ENCODE data around the gene HORMAD2.

Gene HORMAD2

DNA sequence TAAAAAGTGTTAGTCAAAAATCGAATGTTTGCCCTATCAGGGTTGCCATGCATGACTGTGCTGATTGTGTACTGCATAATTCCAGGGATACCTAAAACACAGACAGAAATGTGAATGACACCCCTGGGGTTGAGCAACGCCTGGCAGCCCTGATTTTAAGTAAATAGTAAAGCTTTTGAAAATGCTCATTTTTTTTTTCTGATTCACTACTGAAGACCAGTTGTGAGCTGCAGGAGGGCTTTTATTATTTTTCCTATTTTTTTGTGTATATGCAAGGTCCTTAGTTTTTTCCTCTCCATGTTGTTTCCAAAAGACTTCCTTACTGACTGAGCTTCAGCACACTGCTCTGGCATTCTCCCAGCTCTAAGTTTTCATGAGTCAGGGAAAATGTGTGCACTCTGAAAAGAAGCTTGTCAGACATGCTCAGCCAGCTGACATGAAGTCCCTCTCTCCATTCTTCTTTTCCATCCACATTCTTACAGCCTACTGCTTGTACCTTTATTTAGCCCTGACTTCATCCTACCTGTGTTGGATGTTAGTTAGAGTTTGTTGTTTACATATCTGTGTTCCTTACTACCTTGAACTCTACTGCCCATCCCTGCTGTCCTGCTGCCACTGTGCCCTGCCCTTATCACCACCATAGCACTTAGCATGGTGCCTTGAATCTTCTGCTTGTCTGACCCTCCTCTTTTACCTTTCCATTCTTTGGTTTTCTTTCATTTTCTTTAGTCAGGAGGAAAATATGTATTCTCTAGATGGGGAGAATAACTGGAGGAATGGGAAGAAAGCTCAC, 79.5 kb downstream of the HORMAD2 start:
- in situ Hi-C loops (cut with MboI; ENCODE audit: low sequenced_read_pairs), result no loop called here

DNA sequence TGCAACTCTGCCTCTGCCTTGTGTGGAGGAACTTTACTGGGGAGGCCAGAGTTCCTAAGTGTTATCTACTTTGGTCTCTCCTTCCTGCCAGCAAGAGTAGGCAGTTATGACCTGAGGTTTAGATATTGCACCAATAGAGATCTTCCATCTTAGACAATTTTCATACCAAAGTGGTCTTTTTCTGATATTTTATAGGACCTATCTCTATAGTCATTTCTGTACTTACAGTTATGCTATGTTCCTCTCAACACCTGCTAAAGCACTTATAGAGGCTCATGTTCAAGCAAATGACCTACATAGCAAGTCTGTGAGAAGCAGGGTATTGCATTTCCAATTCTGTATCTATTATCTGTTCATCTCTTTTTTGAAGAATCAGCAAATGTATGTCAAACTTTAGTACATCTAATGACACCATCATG, 80.8 kb downstream of the HORMAD2 start:
- in situ Hi-C loops (cut with MboI; ENCODE audit: low sequenced_read_pairs), result no loop called here

DNA sequence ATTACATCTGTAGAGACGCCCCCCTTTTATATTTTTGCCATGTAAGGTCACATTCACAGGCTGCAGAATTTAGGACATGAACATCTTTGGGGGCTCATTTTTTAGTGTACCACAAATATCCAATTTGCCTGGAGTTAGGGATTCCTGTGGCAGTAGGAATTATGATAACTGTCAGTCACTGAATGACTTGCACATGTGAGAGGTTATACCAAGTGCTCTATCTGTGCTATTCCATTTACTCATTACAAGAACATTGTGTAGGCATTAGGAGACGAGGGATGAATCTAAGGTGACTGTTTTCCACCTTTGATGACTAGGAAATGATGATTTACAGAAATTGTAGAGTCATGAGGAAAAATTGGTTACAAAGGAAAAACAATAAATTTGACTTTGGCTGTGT, 87.0 kb downstream of the HORMAD2 start:
- in situ Hi-C loops (cut with MboI; ENCODE audit: low sequenced_read_pairs), result no loop called here

DNA sequence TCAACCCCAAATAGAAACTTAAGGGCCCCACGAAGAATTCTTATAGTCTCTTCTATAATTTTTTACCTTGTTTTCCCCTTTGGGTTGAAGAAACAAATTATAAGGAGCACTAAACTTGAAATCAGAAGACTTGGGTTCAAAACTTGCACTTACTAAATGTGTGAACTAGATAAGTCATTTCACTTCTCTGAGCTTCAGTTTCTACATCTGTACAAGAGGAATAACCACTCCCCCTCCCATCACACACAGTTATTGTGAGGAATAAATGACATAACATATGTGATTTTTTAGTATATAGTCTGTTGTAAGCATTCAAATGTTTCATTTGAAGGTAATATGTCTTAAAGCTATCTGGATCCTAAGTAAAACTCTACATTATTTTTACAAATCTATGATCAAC, 87.5 kb downstream of the HORMAD2 start:
- in situ Hi-C loops (cut with MboI; ENCODE audit: low sequenced_read_pairs), result no loop called here

DNA sequence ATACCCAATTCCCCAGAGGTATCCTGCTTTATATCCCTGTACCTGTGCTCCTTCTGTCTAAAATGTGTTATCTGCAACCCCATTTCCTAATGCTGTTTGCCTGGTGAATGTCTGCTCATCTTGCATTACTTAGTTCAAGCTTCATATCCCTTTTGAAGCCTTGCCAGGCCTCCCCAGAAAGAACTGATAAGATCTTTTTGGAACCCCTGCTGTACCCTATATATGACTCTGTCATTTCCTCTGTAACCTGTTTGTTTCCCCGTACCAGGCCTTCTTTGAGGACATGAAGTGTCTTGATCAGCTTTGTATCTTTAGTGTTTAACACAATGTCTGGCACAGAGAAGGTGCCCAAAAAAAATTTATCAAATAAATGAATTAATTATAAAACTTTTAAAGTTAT, 88.7 kb downstream of the HORMAD2 start:
- in situ Hi-C loops (cut with MboI; ENCODE audit: low sequenced_read_pairs), result no loop called here

DNA sequence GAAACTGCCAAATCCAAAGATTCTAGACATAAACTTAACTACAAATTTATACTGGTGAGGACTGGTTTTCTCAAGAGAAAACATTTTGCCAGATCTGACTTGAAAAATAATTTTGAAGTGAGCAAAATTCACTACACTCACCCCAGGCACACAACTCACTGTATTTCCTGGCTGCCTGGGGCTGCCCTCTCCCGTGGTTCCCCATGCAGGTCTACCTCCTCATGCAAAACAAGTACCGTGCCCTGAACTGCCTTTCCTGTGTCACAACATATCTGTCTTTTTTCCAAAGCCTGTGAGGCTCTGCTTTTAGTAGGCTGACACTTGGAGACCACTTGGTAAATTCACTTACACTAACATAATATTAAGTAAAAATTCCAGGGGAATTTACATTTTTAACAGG, 89.9 kb downstream of the HORMAD2 start:
- in situ Hi-C loops (cut with MboI; ENCODE audit: low sequenced_read_pairs), result no loop called here

DNA sequence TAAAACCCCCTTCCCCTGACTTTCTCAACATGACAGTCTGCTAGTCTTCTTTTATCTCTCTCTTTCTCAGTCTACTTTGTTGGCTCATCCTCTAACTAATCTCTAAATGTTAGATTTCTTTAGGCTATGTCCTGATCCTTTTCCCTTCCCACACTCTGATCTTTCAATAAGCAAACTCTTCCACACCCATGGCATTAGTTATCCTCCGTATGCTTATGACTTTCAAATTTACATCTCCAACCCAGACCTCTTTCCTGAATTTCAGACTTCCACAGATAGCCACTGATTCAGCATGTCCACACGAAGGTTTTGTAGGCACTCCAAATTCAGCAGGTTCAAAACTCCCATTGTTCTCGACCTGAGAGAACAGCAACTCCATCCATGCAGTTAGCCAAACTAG, 90.7 kb downstream of the HORMAD2 start:
- in situ Hi-C loops (cut with MboI; ENCODE audit: low sequenced_read_pairs), result no loop called here

DNA sequence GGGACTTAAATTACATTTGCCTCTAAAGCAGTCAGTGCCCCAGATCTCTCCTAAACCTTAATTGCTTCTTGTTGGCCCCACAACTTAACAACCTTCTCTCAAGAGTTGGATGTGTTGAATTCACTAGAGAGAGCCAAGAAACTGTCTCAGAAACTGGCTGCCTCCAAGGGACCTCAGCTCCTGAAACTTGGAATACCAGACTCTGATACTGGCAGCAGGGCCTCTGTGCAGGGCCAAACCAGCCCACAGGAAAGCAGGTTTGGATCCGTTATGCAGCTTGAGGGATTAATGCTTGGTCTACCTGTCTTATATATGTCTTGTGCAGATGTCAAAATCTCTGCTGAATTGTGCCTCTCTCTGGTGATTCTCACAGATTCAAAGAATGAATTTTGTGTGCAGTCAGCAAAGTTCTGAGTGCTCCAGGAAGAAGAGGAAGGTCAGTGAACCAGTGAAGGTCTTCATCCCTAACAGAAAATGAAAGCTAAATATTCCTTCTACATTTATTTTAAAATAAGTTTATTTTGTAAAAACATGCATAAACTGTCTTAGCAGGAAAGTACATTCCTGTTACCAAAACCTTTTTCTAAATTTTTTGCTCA, 95.5 kb downstream of the HORMAD2 start:
- in situ Hi-C loops (cut with MboI; ENCODE audit: low sequenced_read_pairs), result no loop called here

DNA sequence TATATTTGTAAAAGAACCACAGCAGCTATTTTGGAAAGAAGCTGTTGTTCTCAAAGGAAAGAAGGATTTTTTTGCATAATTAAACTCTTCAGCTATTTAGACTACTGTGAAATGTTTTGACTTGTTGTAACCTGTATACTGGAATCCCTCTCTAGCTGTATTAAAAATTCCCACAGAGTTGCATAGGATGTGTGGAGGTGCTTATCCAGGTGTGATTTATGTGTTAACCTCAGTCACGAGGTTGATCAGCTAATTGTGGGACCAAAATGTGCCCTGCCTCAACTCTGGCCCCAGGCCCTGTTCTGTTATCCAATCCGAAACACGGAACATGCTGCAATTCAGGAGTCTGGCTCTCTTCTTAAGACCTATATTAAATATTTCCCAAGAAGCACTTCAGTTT, 96.2 kb downstream of the HORMAD2 start:
- in situ Hi-C loops (cut with MboI; ENCODE audit: low sequenced_read_pairs), result no loop called here

DNA sequence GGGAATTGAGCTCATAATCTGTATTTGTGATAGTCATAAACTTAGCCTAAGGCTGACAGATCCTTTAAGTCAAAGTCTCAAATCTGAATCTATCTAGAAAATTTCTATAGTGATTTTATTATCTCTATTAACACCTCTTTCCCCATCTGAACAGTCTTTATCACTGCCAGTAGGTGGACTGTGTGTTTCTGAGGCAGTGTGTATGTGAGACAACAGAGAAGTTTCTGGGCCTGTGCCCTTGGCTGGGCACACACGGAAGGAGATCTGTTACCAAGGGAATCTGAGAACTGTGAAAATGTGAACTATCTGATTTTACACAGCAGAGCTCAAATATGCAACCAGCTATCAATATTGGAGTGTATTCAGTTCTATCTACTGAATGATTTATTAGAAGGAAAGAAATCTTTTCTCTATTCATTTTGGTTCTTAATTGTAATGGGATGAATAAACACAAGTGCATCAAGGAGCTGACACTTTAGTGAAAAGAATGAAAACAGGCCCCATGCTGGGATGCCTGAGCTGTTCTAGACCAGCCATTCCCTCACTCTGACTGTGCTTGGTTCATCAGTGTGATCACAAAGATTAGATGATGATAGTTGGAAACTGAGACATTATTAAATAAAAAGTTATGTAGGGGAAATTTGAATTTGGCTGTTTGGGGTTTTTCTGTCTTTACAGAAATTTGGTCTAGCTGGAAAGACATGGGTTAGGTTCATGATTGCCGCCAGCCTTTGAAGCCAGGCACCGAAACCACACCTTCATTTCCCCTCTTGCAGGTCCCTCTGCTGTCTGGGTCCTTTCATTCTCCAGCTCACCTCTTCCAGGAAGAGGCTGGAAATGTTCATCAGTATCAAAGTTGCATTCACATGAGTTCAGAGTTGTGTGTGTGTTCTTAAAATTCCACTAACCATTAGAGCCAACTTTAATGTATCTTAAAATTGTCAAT, 98.2 kb downstream of the HORMAD2 start:
- in situ Hi-C loops (cut with MboI; ENCODE audit: low sequenced_read_pairs), result no loop called here

DNA sequence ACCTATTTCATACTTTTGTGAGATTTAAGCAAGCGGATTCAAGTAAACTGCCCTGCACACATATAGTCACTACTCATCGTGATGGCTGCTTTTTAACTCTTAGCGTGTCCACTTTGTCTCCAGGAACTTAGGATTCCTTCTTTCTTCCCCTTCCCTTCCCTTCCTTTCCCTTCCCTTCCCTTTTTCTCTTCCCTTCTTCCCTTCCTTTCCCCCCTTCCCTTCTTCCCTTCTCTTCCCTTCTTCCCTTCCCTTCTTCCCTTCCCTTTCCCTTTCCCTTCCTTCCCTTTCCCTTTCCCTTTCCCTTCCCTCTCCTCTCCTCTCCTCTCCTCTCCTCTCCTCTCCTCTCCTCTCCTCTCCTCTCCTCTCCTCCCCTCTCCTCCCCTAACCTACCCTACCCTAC, 100.4 kb downstream of the HORMAD2 start:
- in situ Hi-C loops (cut with MboI; ENCODE audit: low sequenced_read_pairs), result no loop called here

DNA sequence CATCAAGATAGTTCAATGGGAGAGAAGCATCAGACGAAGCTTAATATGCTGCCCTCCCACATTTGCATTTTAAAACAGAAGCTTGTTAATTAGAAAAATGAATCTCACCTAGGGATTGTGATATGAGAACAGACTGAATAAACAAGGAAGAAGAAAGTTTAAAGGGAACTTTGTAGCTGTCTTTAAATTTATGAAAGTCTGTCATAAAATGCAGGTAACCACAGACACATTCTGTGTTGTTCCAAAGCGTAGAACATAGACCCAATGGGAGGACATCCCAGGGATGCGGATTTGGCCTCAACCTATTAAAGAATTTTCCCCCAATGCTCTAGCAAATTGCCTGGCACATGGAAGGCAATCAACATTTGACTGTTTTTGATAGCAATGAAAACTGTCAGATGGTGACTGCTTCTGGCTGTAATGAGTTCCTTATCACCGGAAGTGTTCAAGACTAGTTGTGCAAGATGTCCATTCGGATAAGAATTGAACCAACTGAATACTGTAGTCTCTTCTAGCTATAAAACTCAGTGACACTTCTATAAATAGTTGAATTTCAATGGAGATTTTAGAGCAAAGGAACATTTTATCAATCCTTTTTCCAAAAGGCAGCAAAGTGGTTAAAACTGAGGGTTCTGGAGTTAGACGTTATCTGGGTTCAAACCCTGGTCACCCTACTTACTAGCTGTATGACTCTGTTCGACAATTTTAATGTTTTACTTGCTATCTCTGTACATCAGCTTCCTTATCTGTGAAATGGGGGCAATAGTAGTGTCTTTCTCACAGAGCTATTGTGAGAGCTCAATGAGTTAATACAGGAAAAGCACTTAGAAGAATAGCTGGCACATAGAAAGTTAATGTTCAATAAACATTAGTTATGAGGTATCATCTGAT, 101.4 kb downstream of the HORMAD2 start:
- in situ Hi-C loops (cut with MboI; ENCODE audit: low sequenced_read_pairs), result no loop called here

DNA sequence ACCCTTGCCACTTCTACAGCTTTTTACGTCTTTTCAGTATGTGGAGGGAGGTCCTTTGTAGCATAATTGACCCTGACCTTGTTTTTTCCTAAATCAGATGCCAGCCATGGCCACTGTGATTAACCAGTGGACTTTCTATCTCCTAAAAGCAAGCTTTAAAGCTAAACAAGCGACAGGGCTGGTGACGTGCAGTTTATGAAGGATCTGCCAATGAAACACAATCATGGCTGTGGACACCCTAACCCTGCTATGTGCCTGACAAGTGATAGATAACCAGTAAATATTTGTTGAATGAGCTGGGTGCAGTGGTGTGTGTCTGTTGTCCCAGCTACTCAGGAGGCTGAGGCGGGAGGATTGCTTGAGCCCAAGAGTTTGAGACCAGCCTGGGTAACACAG, 102.1 kb downstream of the HORMAD2 start:
- in situ Hi-C loops (cut with MboI; ENCODE audit: low sequenced_read_pairs), result no loop called here

DNA sequence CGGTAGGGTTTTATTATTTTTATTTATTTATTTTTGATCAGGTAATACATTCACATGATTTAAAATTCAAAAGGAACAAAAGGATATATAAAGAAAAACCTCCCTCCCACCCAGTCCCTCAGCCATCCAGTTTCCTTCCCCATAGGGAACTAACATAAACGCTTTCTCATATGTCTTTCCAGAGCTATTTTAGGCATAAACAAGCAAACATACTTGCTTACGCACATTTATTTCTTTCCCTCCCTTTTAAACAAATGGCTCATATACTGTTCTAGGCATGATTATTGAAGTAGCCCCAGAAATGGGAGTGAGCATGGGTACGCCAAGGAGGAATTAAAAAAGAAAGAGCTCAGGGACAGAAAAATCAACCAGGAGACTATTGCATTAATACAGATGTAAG, 102.6 kb downstream of the HORMAD2 start:
- in situ Hi-C loops (cut with MboI; ENCODE audit: low sequenced_read_pairs), result no loop called here

DNA sequence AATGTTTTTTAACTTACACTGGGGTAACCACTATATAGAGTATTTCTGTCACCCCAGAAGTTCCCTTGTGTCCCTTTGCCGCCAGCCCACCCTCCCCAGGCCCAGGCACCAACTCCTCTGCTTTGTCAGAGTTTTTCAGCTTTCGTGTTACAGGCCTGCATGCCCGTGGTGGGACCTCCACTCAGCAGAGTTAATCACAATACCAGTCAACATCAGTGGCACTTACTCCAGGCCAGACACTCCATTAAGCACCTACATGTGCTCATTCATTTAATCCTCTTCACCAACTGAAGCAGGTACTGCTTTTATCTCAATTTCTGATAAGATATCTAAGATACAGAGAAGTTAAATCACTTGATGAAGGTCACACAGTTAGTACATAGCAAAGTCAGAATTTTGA, 103.0 kb downstream of the HORMAD2 start:
- in situ Hi-C loops (cut with MboI; ENCODE audit: low sequenced_read_pairs), result no loop called here

DNA sequence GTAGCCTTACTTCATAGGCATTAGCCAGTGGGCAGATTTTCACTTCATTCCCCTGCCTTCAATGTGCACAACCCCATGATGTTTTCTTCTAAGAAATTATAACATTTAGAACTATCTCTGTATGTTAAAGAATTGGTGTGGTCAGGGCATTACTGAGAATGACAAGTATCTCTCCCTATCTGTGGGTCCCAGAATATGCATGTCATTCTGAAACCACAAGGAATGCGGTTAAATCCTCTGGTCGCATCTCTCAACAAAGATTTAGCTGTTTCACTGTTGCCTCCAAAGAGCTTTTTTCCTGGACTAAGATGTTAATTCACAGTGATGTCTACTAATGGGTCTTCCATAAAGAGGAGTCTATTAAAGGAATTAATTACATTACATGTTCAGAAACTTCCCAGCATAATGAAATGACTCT, 103.6 kb downstream of the HORMAD2 start:
- in situ Hi-C loops (cut with MboI; ENCODE audit: low sequenced_read_pairs), result no loop called here

DNA sequence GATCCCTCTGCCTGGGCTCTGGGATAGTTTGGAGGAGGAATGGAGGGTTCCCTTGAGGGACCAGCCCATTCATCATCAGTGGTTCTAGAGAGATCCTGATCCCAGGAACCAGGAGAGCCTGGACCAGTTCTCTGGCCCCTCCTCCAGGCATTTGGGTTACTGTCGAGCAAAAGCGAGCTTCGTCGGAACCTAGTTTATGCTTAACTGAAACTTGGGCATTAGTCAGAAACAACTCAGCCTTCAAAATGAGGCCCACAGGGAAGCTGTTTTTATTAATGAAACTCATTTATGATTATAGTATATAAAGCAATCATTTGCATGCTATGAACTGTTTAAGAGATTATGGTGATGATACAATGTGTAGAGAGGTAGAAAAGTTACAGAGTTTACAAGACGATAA, 104.9 kb downstream of the HORMAD2 start:
- in situ Hi-C loops (cut with MboI; ENCODE audit: low sequenced_read_pairs), result no loop called here

DNA sequence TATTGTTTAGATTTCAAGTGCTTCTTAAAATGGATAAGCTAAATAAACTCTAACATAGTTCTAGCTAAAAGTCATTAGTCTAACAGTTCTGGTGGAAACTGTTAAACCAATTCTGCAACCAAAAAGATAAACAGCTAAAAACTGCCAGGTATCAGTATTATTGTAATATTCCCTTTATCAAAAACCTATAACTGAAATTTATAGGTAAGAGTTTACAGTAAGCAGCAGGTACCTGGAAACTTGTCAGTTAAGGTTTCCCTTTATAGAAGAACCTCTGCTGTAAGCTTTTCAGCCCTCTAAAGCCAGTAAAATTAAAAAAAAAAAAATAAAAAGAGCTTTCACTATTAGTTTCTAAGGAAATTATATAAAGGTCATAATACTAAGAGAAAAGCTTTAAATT, 105.3 kb downstream of the HORMAD2 start:
- in situ Hi-C loops (cut with MboI; ENCODE audit: low sequenced_read_pairs), result no loop called here

DNA sequence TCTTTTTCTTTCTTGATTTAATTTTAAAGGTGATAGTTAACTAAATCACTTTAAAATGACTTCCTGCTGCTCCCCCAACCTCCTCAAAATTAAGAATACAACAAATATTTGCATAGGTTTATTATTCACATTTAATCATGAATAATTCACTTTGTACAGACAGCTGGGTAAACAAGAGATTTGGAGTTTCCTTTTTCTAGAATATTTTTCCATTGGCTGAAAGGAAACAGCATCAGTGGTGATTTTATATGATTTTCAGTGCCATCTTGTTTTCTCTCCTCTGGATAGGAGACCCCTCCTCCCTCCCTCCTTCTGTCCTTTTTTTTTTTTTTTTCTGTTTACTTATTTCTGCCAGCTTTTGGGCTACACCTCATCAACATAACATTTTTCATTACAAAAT, 105.8 kb downstream of the HORMAD2 start:
- in situ Hi-C loops (cut with MboI; ENCODE audit: low sequenced_read_pairs), result no loop called here

DNA sequence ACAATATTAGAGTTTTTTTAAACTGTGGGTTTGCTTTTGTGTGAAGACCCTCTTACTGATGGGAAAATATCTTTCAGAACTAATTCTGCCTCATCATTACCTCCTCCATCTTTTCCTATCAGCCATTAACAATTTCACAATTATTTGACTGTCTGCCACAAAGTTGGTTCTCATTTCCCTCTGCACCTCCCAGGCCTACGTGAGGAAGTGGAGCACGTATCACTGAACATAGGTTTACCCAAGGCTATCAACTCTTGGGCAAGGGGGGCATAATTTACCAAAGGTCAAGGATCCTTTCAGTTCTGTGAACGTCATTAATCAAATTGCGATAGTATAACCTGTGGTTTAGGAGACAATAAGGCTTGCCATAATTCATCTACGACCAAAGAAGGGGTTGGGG, 106.2 kb downstream of the HORMAD2 start:
- in situ Hi-C loops (cut with MboI; ENCODE audit: low sequenced_read_pairs), result no loop called here

DNA sequence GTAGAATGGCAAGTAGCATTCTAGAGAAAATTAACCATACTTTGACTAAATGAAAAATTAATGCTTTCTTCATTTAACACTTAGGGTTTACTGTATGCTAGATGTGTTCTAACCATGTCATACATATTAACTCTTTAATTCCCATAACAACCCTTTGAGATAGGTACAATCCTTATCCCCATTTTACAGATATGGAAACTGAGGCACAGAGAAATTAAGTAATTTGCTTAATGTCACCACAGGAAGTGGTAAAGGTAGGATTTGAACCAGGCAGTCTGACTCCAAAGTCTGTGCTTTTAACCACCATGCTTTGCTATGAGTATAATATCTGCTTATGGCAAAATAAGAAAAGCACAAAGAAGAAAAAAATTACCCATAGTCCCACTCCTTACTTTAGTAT, 106.8 kb downstream of the HORMAD2 start:
- in situ Hi-C loops (cut with MboI; ENCODE audit: low sequenced_read_pairs), result no loop called here

All from HL-60/S4 treated with retinoic acid at 250 ng/mL for 4 days and 3 days (cell line).